ENCODE results near the gene DDX18. TPM values are rescaled to one million over a fixed set of nuclear protein-coding genes. Genes with fewer than 3 reads are reported as not detected.

Gene DDX18
- total RNA-seq, 1 experiment from 2014 or later = 121 TPM

DNA sequence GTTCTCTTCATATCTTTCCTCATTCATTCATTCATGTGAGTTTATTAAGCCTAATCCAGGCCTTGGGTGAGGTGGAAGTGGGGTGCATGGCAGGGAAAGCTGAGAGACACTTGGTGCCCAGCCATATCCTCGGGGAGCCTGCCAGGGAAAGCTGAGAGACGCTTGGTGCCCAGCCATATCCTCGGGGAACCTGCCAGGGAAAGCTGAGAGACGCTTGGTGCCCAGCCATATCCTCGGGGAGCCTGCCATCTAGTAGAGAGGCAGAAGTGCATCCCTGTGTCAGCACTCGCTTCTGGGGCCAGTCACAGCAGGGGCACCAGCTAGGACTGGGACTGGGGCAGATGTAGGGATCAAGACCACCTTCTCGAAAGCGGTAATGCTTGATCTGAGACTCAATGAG is 39.4 kb downstream of the DDX18 start:
- ChIA-PET POLR2A (ENCODE audit: low non-redundant PET) (no interaction called here), CTCF (no interaction called here)
- no peaks in the 10 kb centered on the region for H3K4me1 ChIP-seq (ENCODE audit: insufficient read depth, low read length, poor library complexity, severe bottlenecking)
- H3K9me3 ChIP-seq (ENCODE audit: low read depth, low read length, poor library complexity, severe bottlenecking) = no peaks in the 10 kb centered on the region
- H3K27me3 ChIP-seq (replicated peaks; ENCODE audit: insufficient read depth, low read depth, low read length, poor library complexity) = peaks cover 36% of the 10 kb centered on the region
- TF ChIP-seq, protein P1, sequence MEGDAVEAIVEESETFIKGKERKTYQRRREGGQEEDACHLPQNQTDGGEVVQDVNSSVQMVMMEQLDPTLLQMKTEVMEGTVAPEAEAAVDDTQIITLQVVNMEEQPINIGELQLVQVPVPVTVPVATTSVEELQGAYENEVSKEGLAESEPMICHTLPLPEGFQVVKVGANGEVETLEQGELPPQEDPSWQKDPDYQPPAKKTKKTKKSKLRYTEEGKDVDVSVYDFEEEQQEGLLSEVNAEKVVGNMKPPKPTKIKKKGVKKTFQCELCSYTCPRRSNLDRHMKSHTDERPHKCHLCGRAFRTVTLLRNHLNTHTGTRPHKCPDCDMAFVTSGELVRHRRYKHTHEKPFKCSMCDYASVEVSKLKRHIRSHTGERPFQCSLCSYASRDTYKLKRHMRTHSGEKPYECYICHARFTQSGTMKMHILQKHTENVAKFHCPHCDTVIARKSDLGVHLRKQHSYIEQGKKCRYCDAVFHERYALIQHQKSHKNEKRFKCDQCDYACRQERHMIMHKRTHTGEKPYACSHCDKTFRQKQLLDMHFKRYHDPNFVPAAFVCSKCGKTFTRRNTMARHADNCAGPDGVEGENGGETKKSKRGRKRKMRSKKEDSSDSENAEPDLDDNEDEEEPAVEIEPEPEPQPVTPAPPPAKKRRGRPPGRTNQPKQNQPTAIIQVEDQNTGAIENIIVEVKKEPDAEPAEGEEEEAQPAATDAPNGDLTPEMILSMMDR (conservative IDR thresholded peaks at IDR 0.05; ENCODE audit: low read depth, low read length) = no peak
- TF ChIP-seq EZH2 (IDR thresholded peaks at IDR 0.05; ENCODE audit: borderline replicate concordance, low read depth, low read length, poor library complexity, severe bottlenecking) = no peak
- DNase-seq (ENCODE audit: low spot score) = no peak
- intact Hi-C loops (cut with micrococcal nuclease; ENCODE audit: unreplicated experiment) = no loop called here
- H3K4me3 ChIP-seq (ENCODE audit: low read depth, low read length, poor library complexity, severe bottlenecking) = no peak overlapping the region
- no peak overlapping the region for H3K27ac ChIP-seq (ENCODE audit: low read depth, low read length, poor library complexity, severe bottlenecking)
- no TSS peak for BruUV-seq (replicated peaks)
- no peaks in the 10 kb centered on the region for H3K36me3 ChIP-seq (ENCODE audit: insufficient read depth, low read length, poor library complexity, severe bottlenecking)

DNA sequence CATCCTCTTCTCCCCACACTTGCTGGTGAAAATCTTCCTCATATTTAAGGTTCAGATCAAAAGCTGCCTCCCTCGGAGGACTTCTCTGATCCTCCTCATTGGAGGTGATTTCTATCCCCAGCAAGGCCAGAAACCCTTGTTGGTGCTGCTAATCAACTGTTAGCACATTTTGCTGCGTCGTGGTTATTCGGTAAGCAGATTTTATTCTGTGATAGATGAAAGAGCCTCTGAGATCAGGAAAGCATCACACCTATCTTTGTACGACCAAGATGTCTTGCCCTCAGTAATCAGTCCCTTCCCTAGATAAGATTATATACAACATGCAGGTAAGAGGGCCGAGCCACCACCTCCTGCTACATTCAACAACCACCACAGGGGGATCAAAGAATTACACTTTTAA is 40.1 kb downstream of the DDX18 start:
- H3K9me3 ChIP-seq (ENCODE audit: low read depth, low read length, poor library complexity, severe bottlenecking) = no peaks in the 10 kb centered on the region
- no TSS peak for BruUV-seq (replicated peaks)
- H3K27me3 ChIP-seq (replicated peaks; ENCODE audit: insufficient read depth, low read depth, low read length, poor library complexity) = peaks cover 29% of the 10 kb centered on the region
- H3K4me1 ChIP-seq (ENCODE audit: insufficient read depth, low read length, poor library complexity, severe bottlenecking) = no peaks in the 10 kb centered on the region
- no peaks in the 10 kb centered on the region for H3K36me3 ChIP-seq (ENCODE audit: insufficient read depth, low read length, poor library complexity, severe bottlenecking)
- H3K27ac ChIP-seq (ENCODE audit: low read depth, low read length, poor library complexity, severe bottlenecking) = no peak overlapping the region
- TF ChIP-seq EZH2 (IDR thresholded peaks at IDR 0.05; ENCODE audit: borderline replicate concordance, low read depth, low read length, poor library complexity, severe bottlenecking) = no peak
- TF ChIP-seq, protein P1 (conservative IDR thresholded peaks at IDR 0.05; ENCODE audit: low read depth, low read length) = no peak
- ChIA-PET CTCF (no interaction called here), POLR2A (ENCODE audit: low non-redundant PET) (no interaction called here)
- H3K4me3 ChIP-seq (ENCODE audit: low read depth, low read length, poor library complexity, severe bottlenecking) = no peak overlapping the region
- DNase-seq (ENCODE audit: low spot score) = no peak
- intact Hi-C loops (cut with micrococcal nuclease; ENCODE audit: unreplicated experiment) = no loop called here

DNA sequence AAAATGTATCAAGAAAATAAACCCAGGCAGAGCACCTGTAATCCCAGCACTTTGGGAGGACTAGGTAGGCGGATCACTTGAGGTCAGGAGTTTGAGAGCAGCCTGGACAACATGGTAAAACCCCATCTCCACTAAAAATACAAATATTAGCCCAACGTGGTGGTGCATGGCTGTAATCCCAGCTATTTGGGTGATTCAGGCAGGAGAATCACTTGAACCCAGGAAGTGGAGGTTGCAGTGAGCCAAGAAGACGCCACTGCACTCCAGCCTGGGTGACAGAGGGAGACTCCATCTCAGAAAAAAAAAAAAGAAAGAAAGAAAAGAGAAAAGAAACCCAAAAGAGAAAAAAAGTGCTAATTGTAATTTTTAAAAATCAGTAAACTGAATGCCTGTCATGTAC is 41.4 kb downstream of the DDX18 start:
- intact Hi-C loops (cut with micrococcal nuclease; ENCODE audit: unreplicated experiment) = no loop called here
- no peaks in the 10 kb centered on the region for H3K4me1 ChIP-seq (ENCODE audit: insufficient read depth, low read length, poor library complexity, severe bottlenecking)
- DNase-seq (ENCODE audit: low spot score) = no peak
- no peak overlapping the region for H3K4me3 ChIP-seq (ENCODE audit: low read depth, low read length, poor library complexity, severe bottlenecking)
- H3K27me3 ChIP-seq (replicated peaks; ENCODE audit: insufficient read depth, low read depth, low read length, poor library complexity) = peaks cover 21% of the 10 kb centered on the region
- H3K27ac ChIP-seq (ENCODE audit: low read depth, low read length, poor library complexity, severe bottlenecking) = no peak overlapping the region
- no peaks in the 10 kb centered on the region for H3K9me3 ChIP-seq (ENCODE audit: low read depth, low read length, poor library complexity, severe bottlenecking)
- BruUV-seq (replicated peaks) = no TSS peak
- ChIA-PET POLR2A (ENCODE audit: low non-redundant PET) (no interaction called here), CTCF (no interaction called here)
- TF ChIP-seq EZH2 (IDR thresholded peaks at IDR 0.05; ENCODE audit: borderline replicate concordance, low read depth, low read length, poor library complexity, severe bottlenecking) = no peak
- TF ChIP-seq, protein P1 (conservative IDR thresholded peaks at IDR 0.05; ENCODE audit: low read depth, low read length) = no peak
- no peaks in the 10 kb centered on the region for H3K36me3 ChIP-seq (ENCODE audit: insufficient read depth, low read length, poor library complexity, severe bottlenecking)

All from A673 (cell line).